ENCODE measurements around the gene ZBTB38. TPM values are rescaled to one million over a fixed set of nuclear protein-coding genes. Genes with fewer than 3 reads are reported as not detected.

The ZBTB38 gene
- total RNA-seq, 2 donors from 2014 or later: 151 to 169 TPM

DNA sequence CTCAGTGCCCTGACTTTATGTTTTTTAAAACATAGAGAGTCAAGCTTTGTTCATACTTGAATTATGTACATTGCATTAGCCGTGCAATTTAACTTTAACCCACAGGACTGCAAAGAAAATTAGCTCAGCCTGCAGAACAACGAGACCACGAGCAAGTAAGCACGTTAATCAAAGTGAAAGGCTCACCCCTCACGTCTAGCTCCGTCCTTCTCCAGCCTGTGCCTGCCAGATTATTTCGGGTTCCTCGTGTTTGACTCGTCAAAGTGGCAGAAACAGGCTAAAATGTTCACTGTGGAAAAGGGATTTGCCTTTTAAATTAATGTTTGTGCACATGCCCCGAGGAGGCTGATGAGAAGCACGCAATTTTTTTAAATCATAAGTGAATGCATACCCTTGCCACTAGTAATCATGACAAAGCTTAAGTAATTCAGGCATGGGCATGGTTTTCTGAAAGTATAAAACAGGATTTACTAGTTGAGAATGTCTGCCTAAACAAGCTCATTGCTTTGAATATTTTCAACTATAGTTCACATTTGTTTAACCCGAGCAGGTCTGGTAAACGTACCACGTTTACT is 15.3 kb downstream of the ZBTB38 start:
- 16% methylated on average over 14 of the region's 14 CpGs for WGBS
- intact Hi-C loops (cut with DNase I): no loop called here
- Histone ChIP-seq H3K27ac (peak overlapping the region; percentile 71), H3K36me3 (no peaks in the 10 kb centered on the region), H3K27me3 (replicated peaks; ENCODE audit: insufficient read depth) (no peaks in the 10 kb centered on the region), H3K4me1 (replicated peaks) (peaks cover 3% of the 10 kb centered on the region), H3K4me3 (no peak overlapping the region), H3K9me3 (no peaks in the 10 kb centered on the region)
- no peak for TF ChIP-seq POLR2AphosphoS5 (IDR thresholded peaks at IDR 0.05)
- TF ChIP-seq, protein P1, sequence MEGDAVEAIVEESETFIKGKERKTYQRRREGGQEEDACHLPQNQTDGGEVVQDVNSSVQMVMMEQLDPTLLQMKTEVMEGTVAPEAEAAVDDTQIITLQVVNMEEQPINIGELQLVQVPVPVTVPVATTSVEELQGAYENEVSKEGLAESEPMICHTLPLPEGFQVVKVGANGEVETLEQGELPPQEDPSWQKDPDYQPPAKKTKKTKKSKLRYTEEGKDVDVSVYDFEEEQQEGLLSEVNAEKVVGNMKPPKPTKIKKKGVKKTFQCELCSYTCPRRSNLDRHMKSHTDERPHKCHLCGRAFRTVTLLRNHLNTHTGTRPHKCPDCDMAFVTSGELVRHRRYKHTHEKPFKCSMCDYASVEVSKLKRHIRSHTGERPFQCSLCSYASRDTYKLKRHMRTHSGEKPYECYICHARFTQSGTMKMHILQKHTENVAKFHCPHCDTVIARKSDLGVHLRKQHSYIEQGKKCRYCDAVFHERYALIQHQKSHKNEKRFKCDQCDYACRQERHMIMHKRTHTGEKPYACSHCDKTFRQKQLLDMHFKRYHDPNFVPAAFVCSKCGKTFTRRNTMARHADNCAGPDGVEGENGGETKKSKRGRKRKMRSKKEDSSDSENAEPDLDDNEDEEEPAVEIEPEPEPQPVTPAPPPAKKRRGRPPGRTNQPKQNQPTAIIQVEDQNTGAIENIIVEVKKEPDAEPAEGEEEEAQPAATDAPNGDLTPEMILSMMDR (IDR thresholded peaks at IDR 0.05): no peak
- TF ChIP-seq POLR2A (IDR thresholded peaks at IDR 0.05): no peak
- no peak for DNase-seq (ENCODE audit: low spot score)

DNA sequence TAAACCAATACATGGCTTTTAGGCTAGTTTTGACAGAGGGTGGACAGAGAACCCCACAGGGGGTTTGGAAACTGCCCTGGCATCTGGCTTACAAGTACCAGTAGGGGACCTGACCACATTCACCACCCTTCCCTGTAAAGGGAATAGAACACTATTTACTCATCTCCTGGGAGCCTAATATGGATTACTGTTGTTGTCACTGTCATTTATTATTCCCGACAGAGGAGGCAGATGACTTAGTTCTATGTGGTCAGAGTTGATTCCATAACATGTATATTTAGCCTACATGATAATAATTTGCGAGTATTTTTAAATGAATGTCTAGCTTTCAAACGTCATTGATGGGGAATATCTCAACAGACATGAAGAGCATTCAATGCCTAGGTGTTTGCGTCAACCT is 15.9 kb downstream of the ZBTB38 start:
- TF ChIP-seq POLR2AphosphoS5 (IDR thresholded peaks at IDR 0.05) (no peak), POLR2A (IDR thresholded peaks at IDR 0.05) (no peak)
- TF ChIP-seq, protein P1 (IDR thresholded peaks at IDR 0.05): no peak
- H3K27ac ChIP-seq: peak overlapping the region; percentile 71
- H3K9me3 ChIP-seq: no peaks in the 10 kb centered on the region
- 70% methylated on average over 4 of the region's 4 CpGs for WGBS
- DNase-seq (ENCODE audit: low spot score): no peak
- no peaks in the 10 kb centered on the region for H3K27me3 ChIP-seq (replicated peaks; ENCODE audit: insufficient read depth)
- no peaks in the 10 kb centered on the region for H3K36me3 ChIP-seq
- intact Hi-C loops (cut with DNase I): no loop called here
- H3K4me1 ChIP-seq (replicated peaks): peaks cover 3% of the 10 kb centered on the region
- no peak overlapping the region for H3K4me3 ChIP-seq

- peaks cover 3% of the 10 kb centered on the region for H3K4me1 ChIP-seq (replicated peaks)
- DNase-seq (ENCODE audit: low spot score): no peak
- no peaks in the 10 kb centered on the region for H3K27me3 ChIP-seq (replicated peaks; ENCODE audit: insufficient read depth)
- H3K9me3 ChIP-seq: no peaks in the 10 kb centered on the region
- WGBS: 94% methylated on average over 5 of the region's 5 CpGs
- no peaks in the 10 kb centered on the region for H3K36me3 ChIP-seq
- TF ChIP-seq POLR2AphosphoS5 (IDR thresholded peaks at IDR 0.05): no peak
- TF ChIP-seq, protein P1 (IDR thresholded peaks at IDR 0.05): no peak
- no peak for TF ChIP-seq POLR2A (IDR thresholded peaks at IDR 0.05)
- peak overlapping the region; percentile 71 for H3K27ac ChIP-seq
- intact Hi-C loops (cut with DNase I): no loop called here
- no peak overlapping the region for H3K4me3 ChIP-seq
These were observed 16.3 kb downstream of the ZBTB38 start for GRCh38 chr3:141384575-141384974.

DNA sequence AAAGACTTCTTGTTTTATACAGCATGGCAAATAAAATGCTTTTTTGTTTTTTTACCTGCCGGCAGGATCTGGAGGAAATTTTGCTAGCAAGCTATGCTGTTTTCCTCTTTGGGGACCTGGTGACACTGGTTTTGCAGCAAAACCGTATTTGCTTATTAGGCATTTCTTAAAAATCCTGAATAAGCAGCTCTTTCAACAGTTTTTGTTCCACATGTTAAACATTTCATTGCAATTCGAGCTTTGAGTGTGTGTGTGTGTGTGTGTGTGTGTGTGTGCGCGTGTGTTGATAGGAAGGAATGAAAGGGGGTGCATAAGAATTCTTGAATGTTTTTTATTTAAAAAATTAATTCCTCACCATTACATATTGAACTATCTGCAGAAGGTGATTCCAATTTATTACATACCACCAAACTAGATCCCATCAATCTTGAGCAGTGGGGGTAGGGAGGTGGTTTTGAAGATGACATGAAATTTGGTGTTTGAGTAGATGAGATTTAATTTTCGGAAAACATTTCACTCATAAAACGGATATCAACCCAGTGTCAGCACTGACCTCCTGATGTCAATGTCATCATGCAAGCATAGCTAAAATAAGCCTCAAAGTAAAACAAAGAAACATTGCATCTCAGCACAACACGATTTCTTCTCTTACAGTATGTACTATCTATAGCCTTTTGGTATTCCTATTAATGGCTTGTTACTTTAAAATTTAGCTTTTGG is 17.3 kb downstream of the ZBTB38 start:
- Histone ChIP-seq H3K27ac (no peak overlapping the region), H3K4me3 (no peak overlapping the region)

More for the DNA sequence above, 17.3 kb downstream of the ZBTB38 start:
- TF ChIP-seq POLR2AphosphoS5 (IDR thresholded peaks at IDR 0.05): no peak
- no peak for TF ChIP-seq POLR2A (IDR thresholded peaks at IDR 0.05)
- TF ChIP-seq, protein P1 (IDR thresholded peaks at IDR 0.05): no peak
- H3K4me1 ChIP-seq (replicated peaks): peaks cover 3% of the 10 kb centered on the region
- no peak for DNase-seq (ENCODE audit: low spot score)
- no peaks in the 10 kb centered on the region for H3K9me3 ChIP-seq
- WGBS: 51% methylated on average over 8 of the region's 8 CpGs
- intact Hi-C loops (cut with DNase I): no loop called here
- no peaks in the 10 kb centered on the region for H3K27me3 ChIP-seq (replicated peaks; ENCODE audit: insufficient read depth)
- no peaks in the 10 kb centered on the region for H3K36me3 ChIP-seq
